Amniotic stem cell (primary cell): Measurements from ENCODE around the gene C16orf78.

Experiments used
- DNase-seq: peaks from one replicate; lab custom pipeline; 2025; lab: John Stamatoyannopoulos, UW

Gene C16orf78, protein sequence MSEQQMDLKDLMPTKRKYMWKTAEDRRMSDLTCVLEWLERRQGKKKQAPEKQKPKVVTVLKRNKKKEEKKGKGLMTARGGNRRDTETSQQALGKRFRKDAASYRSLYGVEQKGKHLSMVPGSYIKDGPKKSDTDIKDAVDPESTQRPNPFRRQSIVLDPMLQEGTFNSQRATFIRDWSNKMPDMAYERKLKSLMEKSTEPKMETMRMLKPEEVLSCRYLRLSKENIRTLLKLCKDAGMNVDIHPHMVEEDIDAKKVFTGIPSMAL

DNA sequence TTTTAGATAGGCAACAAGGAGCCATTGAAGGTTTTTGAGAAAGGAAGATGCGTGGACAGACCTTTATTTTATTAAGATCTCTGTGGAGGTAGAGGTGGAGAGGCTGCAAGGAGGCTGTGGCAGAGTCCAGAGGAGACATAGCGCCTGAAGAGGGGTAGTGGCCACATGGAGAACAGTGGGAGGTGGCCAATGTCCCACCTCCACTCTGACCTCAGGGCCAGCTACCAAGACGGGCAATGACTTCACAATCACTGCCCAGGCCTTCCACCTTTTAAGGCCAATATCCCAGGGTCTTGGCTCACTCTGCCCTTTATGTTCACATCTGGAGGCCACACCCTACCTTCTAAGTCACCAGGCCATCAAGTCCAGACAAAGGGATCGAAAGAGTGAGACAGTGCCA, at the start of gene C16orf78:
C16orf78 (plus strand) TSS at position 301 of the 400 bp plus-strand sequence. CDS start 136 bp downstream, outside the sequence.
- DNase-seq = no peak

DNA sequence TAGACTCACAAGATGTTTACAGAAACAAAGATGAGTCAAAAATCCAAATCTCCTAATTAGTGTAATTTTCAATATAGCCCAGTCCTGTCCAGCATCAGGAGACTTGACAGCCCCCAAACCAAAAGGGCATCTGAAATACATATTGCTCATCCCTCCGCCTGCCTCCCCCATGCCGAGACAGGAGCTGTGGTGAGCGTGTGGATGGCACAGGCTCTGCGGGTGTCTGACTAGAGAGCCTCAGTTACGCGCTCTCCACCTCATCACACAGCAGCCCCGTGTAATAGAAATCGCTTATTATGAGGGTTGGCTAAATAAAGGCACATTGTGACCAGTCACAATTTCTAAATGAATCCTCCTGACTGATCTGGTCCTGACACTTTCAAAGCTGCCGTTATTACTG, 48.9 kb upstream of the C16orf78 start:
- no peak for DNase-seq

DNA sequence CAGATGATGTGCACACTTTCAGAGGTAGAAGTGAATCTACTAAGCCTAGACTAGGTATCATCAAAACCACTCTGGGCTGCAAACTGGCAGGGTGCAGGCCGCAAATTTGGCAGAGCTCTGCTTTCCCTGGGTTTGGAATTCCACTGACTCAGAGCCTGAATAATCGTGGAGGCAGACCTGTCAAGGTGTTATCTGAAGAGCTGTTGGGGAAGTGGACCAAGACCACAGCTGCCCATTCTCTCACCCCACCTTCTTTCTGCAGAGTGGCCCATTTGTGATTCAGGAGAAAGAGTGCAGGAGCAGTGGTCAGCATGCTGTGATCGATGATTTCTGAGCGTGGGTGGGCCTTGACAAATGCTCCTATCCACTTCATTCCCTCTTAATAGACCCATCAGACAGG, 46.1 kb upstream of the C16orf78 start:
- no peak for DNase-seq

DNA sequence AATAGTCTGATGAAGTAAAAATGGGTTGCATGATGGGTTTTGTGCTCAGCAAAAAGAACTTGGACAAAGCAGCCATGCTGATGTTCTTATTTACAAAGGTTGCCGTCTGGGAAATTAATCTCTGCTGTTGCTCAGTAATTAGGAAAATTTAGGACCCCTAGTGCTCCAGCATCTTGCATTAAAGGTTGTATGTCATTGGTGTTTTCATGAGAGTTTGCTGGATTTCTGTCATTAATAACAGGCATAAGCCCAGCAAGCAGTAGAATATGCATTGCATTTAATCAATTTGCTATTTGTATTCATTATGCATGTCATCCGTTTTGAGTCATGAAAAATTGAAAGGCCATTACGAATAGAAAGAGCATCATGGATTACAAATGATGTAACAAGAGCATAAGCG, 45.3 kb upstream of the C16orf78 start:
- no peak for DNase-seq

DNA sequence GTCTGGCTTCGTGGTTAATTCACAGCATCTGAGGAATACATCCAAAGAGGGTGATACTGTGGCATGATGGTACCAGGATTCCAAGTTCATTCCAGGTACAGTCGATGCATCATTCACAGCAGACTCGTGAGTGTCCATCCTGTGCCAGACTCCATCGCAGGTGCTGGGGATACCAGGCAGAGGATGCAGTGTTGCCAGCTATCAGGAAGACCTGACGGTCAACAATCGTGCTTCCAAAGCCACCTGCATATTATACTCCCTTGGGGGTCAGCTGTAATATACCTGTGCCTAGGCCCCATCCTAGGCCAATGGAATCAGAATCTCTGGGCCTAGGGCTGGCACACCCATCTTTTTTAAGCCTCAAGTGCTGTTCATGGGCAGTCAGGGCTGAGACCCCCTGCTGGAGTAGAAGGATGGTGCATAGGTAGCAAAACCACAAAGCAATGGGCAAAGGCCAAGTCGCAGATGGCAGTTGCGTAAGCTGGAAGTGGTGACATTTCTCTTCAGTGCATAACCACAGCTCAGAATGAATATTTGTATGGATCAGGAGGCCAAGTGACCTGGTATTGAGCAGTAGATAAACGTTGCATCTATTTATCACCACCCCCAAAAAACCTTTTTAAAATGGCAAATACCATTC, 42.9 kb upstream of the C16orf78 start:
- DNase-seq = no peak

DNA sequence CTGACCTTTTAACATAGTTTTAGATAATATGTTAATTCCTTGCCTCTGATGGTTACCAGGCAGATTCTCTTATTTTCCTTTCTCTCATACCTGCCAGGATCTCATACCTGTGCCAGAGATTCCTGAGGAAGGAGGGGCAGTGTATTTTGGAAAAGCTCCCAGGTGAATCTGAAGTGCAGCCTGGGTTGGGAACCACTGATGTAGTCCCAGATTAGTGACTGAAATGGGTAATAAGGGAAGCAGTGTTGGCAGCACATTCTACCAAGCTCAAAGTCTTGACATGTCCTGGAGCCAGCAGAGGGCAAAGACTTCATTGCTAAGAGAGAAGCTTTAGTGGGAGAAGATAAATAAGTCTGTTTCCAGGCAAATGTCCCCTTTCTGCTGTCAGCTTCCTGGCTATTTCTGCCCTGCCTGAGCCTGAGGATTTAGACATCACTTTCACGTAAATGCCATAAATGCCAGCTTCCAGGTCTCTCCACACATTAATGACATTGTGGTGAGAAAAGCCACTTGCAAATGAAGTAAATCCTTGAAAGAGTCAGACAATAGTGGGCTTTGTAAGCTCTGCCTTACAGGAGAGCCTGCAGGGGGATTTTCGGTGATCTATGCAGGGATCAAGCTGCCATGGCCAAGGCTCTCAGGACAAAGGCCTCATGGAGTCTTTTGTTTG, 40.9 kb upstream of the C16orf78 start:
- no peak for DNase-seq

DNA sequence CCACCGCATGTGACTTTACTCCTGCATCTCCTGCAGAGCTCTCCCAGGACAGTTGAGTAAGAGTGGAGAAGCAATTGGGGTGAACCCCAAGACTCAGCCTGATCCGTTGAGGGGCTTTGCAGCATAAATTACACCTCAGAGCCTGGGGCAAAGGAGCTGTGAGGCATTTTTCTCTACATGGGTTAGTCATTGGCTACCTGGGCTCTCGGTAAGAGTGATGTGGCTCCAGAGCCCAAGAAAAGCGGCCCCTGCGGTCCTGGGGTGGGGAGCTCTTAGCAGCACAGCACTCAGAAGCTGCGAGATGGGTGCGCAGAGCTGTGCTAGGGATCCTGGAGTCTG, 40.4 kb upstream of the C16orf78 start:
- DNase-seq = no peak

DNA sequence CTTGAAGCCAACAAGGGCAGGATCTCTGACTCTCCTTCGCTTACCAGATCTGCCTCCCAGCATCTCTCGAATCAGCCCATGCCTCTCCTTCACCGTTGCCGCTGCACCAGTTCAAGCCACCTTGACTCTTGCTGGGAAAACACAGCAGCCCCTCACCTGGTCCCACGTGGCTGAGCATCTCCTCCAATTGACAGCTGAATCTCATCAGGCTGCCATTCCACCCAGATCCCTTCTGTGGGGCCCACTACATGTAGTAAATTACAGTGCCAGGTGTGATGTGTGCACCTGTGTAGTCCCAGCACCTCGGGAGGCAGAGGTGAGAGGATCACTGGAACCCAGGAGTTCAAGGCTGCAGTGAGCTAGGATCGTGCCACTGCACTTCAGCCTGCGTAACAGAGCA, 37.8 kb upstream of the C16orf78 start:
- DNase-seq = no peak

DNA sequence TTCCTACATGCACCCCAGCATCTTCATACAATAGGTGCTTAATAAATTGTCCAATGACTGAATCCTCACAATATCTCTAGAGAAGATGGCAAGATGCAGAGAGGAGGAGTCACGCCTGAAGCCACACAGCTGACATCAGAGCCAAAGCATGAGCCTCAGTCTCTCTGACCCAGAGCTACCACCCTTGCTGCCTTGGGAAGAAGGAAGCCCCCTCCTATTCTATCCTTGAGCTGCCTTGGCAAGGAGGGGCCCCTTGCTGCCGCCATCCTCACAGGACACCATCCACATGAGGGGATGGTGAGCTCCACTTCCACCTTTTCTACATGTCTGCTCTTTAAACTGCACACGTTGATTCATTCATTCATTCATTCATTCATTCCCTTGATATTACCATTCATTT, 37.0 kb upstream of the C16orf78 start:
- no peak for DNase-seq

DNA sequence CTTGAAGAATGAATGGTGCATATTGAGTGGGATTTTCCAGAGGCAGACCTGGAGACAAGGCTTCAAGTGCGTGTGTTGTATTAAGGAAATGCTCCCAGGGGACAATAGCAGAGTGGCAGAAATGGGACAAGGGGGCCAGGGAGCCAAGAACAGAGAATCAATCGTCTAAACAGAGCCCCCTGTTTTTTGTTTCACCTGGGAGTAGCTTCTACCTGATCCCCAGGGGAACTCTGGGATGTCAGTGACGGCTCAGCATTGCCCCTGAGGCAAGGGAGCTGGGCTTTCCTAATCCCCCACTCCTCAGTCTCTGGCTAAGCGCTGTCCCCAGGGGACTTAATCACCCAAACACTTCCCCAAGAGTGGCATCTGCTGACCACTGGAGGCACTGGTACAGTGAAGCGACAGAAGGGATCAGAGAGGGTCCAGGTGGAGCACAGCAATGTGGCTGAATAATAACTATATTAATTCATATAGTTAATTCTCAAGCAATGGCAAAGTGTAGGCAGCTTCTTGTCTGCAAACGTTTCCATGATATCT, 35.7 kb upstream of the C16orf78 start:
- DNase-seq = no peak

DNA sequence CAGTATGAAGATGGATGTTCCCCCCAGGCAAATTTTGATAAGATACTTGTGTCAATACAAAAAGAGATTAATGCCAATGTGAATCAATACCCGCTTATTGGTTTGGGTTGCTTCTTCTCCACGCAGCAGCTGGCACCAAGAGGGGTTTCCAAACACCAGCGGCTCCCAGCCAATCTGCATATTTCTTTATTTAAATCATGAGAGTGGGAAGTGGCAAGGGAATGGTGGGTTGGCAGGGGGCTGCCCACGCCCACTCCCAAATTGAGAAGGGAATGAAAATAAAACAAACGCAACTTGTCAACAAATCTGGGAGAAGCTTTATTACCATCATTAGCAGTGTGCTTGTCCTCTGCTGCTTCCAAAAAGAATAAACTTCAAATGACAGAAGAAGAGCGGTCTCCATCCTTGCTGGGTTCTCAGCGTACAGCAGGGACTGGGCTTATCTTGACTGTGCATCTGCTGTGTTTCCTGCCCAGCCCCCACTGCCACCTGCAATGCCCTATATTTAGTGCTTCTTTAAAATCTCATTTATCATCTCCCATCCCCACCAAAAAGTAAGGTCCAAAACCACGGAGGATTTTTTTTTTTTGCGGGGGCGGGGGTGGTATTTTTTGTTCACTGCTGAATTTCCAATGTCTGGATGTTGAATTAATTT, 34.9 kb upstream of the C16orf78 start:
- DNase-seq = no peak

DNA sequence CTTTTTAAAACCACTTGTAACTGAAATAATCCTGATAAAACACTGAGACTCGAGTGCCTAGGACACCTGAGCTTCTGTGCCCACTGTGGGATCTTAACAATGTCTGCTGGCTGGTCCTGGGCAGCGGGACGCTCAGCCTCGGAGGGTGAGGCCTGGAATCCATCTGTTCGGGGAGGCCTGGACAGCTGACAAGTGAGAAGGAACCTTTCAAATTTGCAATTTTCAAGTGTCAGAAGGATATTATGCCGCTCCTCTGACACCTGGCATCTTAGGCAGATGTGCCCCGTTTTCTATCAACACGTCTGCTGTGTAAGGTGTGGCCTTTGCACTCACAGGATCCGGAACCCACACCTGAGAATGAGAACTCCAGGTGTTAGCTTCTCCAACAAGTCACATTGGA, 33.1 kb upstream of the C16orf78 start:
- no peak for DNase-seq

DNA sequence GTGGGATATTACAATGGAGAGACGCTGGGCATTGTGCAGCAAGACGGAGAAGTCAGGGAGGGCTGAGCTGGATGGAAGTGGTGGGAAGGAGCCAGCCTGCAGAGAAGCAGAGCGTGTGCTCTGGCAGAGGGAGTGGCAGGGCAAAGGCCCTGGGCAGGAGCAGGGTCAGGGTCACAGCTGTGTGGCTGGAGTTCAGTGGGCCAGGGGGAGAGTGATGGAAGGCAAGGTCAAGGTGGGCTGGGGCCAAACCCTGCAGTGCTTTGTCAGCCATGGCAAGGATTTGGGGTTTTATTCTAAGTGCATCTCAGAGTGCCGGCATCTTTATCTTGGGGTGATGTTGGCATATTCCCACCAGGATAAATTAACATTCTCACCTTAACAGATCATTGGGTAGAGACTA, 31.9 kb upstream of the C16orf78 start:
- no peak for DNase-seq

DNA sequence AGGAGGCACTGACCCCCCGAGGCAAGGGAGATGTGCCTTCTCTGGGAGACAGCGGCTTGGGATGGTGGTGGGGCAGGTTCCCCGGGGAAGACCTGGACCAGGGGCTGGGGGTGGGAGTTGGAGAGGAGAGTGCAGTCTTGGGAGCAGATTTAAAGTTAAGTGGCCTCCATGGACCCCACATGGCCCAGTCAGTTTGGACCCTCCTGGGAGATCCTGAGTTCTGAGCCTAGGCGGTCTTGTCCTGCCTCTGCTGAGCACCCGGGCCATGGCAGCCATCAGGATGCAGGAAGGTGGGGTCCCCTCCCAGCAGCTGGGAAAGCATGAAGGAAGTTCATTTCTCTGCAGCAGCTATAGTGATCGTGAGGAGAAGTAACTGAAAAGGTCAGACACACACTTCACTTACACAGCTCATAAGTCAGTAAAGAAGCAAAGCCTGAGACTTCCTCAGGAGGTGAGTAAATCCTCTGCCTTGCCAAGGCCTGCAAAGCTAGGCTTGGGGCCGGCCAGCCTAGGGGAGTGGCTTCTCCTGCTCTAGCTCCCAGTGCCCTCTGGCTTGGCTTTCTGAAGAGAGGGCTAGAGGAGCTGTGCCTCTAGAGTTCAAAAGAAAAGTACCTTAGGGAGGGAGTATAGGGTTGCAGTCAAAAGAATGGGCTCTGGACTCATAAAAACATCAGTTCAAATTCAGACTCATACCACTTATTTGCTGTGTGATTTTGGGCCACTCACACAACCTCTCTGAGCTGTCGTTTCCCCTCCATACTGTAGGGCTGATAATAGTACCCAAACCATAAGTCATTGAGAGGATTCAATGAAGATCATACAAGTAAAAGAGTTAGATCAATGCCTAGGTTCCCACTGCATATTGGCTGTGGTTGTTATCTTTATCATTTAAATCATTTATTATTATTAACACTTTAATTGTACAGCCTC, 31.0 kb upstream of the C16orf78 start:
- DNase-seq = no peak

DNA sequence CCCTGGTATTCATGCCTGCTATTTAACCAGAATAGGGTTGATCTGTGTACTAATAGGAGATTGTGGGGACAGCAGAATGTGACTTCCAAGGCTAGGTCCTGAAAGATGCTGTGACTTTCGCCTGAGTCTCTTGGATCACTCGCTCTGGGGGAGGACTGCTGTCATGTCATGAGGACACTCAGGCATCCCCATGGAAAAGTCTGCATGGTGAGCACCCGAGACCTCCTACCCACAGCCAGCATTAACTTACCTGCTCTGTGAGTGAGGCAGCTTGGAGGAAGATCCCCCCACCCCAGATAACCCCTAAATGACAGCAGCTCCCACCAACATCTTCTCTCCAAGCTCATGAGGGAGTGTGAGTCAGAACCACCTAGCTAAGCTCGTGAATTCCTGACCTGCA, 30.3 kb upstream of the C16orf78 start:
- no peak for DNase-seq

DNA sequence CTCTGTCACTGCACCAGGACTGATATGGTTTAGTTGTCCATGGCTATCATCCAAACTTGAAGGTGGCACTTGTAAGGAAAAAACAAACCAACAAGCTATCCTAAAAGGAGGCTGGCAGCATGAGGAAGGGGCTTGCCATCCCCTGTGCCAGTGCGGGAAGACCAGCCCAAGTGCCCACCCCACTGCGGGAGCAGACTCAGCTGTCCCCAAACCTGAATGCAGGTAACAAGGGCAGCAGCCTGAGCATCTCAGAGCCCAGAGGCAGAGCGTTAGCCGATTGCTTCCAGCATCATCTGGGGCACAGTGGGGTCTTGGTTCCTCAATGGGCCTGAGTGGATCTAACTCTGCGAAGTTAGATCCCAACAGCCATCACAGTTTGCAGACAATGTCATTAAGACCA, 29.2 kb upstream of the C16orf78 start:
- DNase-seq = no peak

DNA sequence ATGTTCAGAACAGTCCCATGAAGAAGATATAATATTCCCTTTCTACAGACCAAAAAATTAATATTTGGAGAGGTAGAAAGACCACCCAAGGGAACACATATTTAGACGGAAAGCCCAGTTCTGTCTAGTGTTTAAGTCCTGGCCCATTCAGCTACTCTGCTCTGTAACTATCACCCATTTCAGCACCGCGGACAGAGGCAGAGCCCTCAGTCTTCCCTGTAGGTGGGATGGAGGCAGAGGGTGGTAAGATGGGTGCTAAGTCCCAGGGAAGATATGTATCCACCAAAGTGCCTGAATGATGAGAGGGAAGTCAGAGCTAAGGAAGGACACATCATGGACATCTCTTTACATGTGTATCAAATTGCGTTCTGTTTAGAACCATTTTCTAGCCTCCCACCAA, 27.8 kb upstream of the C16orf78 start:
- DNase-seq = no peak

DNA sequence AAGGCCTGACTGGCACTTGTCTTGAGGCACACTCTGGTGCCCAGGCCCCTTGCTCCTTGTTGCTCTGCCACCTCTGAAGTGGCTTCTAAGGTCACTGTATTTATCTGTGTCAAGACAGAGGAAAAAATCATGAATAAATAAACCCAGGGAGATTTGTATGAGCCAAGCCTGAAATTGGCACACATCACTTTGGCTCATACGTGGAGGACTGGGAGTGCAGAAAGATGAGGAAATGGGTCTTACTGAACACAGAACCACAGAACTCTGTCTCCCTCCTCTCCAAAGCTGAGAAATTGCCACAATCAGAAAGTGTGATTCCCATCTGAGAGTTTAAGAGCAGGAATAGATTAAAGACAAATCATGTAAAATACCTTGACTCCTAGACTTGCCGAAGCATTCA, 27.1 kb upstream of the C16orf78 start:
- DNase-seq = no peak

DNA sequence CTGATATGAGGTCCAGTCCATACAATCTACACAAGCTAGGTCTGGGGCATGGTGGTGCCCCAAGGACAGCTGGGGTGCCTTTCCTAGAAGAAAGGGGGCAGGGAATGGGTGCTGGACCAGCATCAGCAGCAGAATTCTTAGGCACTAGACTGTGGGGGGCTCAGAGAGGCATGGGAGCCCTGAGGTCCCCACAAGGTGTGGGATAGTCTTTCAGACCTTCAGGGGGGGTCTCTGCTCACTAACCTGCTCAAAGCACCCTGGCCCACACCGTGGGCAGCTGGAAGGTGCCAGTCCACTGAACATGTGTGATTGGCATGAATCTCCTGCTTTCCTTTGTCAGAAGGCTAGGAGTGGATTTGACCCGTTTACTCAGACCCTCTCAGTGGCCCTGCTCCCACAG, 26.1 kb upstream of the C16orf78 start:
- DNase-seq = no peak

DNA sequence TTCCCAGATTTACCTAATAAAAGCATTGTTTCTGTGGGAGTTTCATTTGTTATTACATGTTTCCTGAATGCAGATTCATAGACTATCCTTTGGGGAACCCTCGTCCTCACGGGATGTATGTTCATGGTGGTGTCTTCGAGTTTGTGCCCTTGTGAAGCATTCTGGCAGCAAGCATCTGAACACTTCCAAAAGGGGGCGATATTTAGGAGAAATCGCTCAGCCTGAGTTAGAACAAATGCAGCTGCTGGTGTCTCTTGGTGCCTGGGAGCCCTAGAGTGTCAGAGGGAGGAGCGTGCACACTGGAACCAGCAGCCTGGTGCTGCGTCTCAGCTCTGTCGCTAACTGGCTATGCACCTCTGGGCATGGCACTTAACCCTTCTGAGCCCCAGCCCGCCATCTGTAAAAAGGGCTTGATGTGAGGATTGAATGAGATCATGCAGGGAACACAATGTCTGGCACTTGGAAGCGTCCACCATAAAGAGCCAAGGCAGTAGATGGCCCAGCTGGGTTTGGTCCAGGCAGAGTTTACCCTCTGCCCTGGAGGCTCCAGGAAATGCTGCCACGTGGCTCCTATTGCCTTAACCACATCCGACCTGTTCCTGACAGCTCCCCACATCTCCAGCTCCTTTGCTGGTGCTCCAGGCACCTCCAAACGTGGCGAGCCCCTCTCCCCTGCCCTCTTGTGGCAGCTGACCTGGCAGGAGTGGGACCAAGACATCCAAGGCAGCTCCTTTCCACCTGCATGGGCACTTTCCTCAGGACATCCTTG, 25.0 kb upstream of the C16orf78 start:
- DNase-seq = no peak
